Fibroblast of skin of scalp (primary cell): ENCODE results near the gene CDK14.
A peak's percentile ranks its signal among the peaks of the same experiment; 100 is the strongest.

ENCODE experiments used
- DNase-seq: peaks from one replicate; pipeline ENCODE4 v3.0.0-alpha.2; 2013

The CDK14 gene

GRCh38 chr7:90688810-90689209 is 92.7 kb downstream of the CDK14 start:
- no peak for DNase-seq

GRCh38 chr7:90689260-90689659 is 93.1 kb downstream of the CDK14 start:
- no peak for DNase-seq

DNA sequence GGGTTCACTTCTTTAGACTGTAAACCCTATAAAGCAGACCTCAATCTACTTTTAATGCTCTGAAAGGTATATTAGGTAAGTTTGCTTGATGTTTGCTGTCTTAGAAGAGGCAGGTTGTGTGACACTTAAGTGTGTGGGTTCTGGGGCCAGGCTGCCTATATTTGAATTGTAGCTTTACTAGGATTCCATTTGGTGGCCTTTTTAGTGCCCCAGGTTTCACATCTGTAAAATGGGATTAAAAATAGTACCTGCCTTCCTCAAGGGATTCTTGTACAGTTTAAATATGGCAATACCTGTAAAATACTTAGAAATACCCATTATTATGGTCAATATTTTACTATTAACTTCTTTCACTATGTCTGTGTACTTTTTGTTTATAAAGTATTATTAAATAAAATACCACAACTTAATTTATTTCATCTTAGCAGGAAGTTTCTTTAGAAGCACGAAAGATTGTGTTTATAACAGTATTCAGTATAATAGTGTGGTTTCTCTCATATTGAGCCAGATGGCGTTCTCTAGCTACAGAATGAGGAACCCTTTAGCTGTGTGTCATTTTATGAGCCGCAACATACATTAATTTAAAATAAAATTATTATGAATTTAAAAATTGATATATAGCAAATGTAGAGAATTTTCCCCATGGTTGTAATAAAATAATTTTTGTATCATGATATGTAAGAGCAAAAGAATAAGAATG is 94.2 kb downstream of the CDK14 start:
- no peak for DNase-seq

GRCh38 chr7:90692396-90692795 is 96.3 kb downstream of the CDK14 start:
- DNase-seq = peak; percentile 64

DNA sequence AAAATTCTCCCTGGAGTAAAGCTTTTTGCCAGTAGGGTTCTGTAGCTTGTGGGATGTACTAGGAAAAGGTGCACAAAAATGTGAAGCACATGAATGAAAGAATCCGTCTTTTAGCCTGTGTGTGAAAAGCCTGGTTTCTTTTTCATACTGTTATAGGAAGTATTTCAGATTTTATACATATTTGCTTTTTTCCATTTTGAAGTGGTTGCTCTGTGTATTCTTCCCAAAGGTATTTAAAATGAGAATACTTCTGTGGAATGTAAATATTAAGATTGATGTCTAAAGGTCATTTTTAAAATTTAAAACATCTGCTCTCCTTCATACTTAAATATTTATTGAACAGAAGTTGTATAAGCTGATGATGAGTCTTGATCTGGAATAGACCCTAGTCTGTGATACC is 96.8 kb downstream of the CDK14 start:
- peak; percentile 41 for DNase-seq

GRCh38 chr7:90693939-90694338 is 97.8 kb downstream of the CDK14 start:
- no peak for DNase-seq

- no peak for DNase-seq
These were observed 102.5 kb downstream of the CDK14 start for GRCh38 chr7:90698616-90699015.

GRCh38 chr7:90701021-90701420 is 104.9 kb downstream of the CDK14 start:
- DNase-seq = no peak

DNA sequence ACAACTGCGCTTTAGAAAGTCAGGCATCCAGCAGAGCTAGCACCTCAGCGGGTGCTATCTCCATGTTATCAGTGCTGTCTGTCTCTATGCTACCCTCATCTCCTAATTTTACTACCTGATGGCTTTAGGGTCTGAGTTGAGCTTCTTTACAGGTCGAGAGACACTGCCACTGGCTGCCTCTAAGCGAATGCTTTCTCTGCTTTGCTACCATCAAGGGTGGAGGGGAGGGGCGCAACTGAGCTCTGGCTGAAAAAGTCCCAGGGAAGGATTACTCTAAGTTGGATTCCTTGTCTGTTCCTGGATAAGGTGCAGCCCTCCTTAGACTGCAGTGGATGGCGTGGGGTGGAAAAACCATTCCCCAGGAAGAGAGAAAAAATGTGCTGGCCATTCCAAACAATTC is 105.7 kb downstream of the CDK14 start:
- no peak for DNase-seq

DNA sequence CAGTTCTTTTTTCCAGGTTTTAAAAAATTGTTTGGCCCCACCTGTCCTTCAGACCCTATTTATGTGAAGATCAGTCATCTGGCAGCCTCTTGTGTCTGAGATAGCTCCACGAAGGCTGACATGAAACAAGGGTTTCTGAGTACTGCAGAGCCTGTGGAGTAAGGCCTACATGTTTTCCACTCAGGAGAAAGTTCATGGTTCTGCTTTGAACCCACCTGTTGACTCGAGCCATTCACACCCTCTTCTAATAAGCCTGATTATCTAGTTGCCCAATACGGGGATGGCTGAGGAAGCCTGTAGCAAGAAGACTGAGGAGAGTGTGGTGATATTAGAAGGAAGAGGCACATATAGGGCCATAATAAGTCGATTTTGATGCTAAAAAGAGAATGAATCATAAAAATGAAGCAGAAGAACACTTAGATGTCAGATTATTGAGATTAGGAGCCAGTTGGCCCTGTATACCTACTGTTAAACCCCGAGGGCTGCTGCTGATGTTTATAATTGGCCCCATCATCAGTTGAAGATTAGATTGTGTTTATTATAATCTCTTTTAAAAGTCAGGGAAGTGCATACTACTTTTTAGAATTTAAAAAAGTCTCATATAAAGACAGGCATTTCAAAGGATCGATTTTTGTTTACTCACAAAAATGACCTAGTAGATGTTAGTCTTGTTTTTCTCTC is 109.4 kb downstream of the CDK14 start:
- DNase-seq = no peak

GRCh38 chr7:90706072-90706716 is 110.1 kb downstream of the CDK14 start:
- DNase-seq = no peak

DNA sequence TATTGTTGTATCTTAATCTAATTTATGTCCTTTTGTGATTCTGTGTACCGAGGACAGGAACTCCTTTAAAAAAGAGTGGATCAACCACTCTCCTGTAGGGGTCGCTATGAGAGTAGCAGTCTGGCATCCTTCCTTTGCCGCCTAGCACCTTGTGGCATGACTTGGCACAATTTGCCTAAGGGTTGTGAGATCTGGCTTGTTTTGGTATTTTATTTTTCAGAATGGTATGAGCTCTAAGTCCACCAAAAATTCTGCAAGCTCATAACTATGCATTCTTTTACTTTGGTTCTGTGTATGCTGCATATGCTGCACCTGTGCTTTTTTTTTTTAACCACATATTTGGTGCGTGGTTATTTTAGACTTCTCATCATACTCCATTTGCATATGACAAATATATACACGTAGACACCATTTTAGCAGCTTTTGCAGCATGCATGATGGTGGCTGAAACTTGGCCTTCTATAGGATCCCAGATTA is 112.8 kb downstream of the CDK14 start:
- peak; percentile 29 for DNase-seq

DNA sequence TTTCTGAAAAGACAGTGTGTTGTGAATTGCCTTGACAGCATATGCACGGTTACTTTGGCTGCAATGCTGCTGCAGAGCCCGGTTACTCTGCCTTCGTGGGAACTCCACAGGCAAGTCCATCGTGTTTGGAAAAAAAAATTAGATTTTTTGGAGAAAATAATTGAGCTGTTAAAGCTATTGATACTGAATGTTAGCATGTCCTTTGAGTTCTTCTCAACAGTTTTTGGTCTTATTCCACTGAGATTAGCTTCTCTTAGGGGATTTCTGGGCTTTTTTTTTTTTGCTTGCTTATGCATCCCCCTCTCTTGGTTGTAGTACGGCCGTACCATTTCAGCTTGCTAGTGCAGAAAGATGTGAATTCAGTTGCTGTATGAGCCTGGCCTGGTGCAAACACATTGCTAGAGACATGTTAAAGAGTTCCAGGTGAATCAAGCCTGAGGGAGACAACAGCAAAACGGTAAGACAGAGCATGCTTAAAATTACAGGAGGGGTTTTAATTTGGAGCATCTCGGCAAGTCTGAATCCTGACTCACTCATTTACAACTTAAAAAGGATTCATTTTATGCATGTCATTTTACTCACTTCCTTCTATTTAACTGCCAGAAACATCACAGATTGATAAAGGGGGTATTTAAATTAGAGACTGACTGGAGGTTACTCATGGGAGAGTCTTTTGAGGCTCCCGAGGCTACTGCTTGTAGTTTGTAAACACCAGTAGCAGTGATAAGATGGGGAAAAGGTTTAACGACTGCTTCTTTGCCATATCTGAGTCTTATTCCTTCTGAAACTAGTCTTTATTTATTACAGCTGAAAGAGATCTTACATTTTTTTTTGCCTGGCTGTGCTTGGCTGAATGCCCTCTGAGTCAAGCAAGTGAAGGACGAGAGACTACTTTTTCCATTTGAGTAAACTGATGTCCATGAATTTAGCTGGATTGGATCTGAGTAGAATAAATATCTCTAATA is 113.7 kb downstream of the CDK14 start:
- DNase-seq = peak; percentile 42

DNA sequence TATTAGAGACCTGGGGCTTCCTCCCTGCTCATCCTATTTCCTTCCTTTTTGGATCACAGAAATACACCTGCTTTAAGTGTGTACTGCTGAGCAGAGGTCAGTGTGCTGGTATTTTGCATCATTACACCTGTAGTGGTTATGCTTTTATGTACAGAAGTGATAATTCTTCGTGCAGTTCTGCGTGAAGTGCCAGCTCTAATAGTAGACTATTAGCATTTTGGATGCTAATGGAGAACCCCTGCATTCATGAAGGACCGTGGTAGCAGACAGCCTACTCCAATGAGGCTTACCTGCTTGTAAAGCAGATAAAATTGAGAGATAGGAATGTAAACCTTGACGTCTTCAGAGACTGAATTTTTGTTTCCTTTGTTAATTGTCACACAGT is 114.3 kb downstream of the CDK14 start:
- DNase-seq = no peak

- no peak for DNase-seq
These were observed 117.5 kb downstream of the CDK14 start for GRCh38 chr7:90713628-90714027.

- no peak for DNase-seq
These were observed 118.9 kb downstream of the CDK14 start for GRCh38 chr7:90715067-90715466.

GRCh38 chr7:90717296-90718060 is 121.4 kb downstream of the CDK14 start:
- peak; percentile 59 for DNase-seq

DNA sequence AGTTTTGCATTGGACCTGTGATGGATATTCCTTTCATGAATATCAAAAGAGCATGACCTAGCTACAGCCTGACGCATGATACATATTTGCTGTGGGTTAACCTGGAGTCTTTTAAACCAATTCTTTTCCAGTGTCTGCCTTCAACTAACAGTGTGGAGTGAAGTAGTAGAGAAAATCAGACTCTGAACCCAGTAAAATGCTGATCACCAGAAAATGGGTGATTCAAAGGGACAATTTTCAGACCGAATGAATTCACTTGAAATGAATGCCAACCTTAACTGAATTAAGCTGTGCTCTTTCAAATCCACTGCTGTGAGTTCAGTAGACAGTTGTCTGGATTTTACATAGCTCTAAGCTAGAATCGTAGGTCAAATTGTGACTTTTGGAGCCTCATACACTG is 123.0 kb downstream of the CDK14 start:
- DNase-seq = no peak

- DNase-seq = peak; percentile 89
These were observed 125.1 kb downstream of the CDK14 start for GRCh38 chr7:90720984-90721760.

DNA sequence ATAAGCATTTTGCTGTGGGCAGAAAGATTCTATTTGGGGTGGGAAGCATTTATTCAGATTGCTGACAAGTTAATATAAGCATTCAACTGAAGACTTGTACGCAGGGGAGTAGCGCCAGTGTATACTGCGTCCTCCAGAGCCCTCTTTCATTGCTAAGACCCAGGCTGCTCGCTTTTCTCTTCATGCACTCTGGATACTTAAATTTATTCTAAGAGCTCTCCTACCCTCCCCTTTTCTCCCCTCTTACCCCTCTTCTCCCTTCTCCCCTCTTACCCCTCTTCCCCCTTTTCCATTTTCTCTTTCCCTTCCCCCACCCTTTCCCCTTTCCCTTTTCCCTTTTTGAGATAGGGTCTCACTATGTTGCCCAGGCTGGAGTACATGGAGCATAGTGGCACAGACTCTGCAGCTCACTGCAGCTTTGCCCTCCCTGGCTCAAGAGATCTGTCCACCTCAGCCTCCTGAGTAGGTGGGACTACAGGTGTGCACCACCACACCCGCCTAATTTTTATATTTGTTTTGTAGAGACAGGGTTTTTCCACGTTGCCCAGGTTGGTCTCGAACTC is 125.8 kb downstream of the CDK14 start:
- no peak for DNase-seq

DNA sequence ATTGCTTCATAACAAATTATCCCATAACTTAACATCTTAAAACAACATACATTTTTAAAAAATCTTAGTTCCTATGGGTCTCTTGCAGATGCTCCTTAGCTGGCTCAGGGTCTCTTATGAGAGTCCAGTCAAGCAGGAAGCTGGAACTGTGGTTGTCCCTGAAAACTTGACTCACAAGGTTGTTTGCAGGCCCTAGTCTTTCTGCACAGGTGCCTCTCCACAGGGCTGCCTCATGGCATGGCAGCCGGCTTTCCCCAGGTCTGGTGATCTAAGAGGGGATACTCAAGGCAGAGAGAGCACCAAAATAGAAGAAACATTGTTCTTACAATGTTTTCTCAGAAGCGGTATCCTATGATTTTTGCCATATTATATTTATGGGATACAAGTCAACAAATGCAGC is 127.1 kb downstream of the CDK14 start:
- no peak for DNase-seq
